ENCODE results near the gene POFUT1. TPM values are rescaled to one million over a fixed set of nuclear protein-coding genes. Genes with fewer than 3 reads are reported as not detected.
A peak's percentile ranks its signal among the peaks of the same experiment; 100 is the strongest.

The POFUT1 gene
- total RNA-seq, 1 experiment from 2014 or later, result 41.9 TPM

DNA sequence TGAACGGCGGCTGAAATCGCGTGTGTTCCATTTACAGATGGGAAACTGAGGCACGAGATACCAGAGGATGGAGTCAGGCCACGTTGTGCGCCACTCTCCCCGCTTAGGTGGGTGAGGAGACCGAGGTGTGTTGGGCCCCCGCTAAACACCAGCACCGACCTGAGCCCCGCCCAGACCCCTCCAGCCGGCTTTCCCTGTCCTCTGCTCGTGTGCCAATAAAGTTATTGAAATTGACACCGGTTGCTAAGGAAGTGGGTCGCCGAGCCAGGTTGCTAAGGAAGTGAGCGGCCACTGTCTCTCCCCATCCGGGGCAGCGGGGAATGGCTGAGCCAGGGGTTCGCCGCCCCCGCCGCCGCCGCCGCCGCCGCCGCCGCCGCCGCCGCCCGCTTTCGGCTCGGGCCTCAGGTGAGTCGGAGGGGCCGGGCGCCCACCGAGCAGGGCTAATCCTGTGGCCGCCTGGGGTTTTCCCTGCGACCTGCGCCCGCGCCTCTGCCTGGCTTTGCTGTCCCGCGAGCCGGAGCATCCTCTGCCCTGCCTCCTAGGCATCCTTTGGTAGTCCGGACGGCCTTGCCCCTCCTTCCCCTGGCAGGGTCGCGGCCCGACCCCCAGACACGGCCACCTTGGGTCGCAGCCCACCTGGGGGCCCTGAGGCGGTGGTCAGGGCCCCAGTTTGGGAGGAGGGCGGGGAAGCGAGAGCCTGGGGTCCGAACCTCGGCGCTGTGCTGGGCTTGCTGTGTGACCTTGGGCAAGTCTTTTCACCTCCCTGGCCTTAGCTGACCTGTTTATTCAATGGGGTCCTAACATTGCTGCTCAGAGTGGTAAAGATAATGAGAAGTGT lies 69.9 kb downstream of the POFUT1 start, which contains the start of gene KIF3B:
Gene KIF3B, plus strand, starts transcription at position 291 of the 838 bp plus-strand sequence. CDS start 32,127 bp downstream, outside the sequence.
- H3K4me3 ChIP-seq (ENCODE audit: low read length), result peak within 1 kb of the TSS; percentile 98
- ChIA-PET CTCF (no interaction called here), POLR2A (ENCODE audit: unreplicated experiment) (no interaction called here)
- H3K9ac ChIP-seq (ENCODE audit: low read length), result peak within 1 kb of the TSS; percentile 81
- BruUV-seq (replicated peaks), result no TSS peak
- no peaks in the 10 kb centered on the region for H3K9me2 ChIP-seq (replicated peaks; ENCODE audit: low read length)
- ATAC-seq (peak; percentile 97), DNase-seq (peak; percentile 88)
- H3K27me3 ChIP-seq (ENCODE audit: low read length), result no peaks in the 10 kb centered on the region
- no peaks in the 10 kb centered on the region for H3F3A ChIP-seq (ENCODE audit: low read length, unreplicated experiment)
- H3K4me2 ChIP-seq (ENCODE audit: low read length), result peak within 1 kb of the TSS; percentile 96
- no peaks in the 10 kb centered on the region for H3K9me3 ChIP-seq (ENCODE audit: low read length)
- H3K79me2 ChIP-seq (ENCODE audit: low read length), result peaks cover 29% of the 10 kb centered on the region
- H4K20me1 ChIP-seq (ENCODE audit: low read length), result no peaks in the 10 kb centered on the region
- intact Hi-C loops (cut with micrococcal nuclease), result no loop called here
- no peak within 1 kb of the TSS for H3K27ac ChIP-seq (ENCODE audit: low read length)
- H2AFZ ChIP-seq (ENCODE audit: low read length), result peak within 1 kb of the TSS; percentile 100
- 0 out of 2 replicates have a peak, but pooled peaks cover 5% of the 10 kb centered on the region for H3K36me3 ChIP-seq (ENCODE audit: low read depth, low read length)
- H3K4me1 ChIP-seq (ENCODE audit: insufficient read depth, low read length), result peaks cover 9% of the 10 kb centered on the region
- TF ChIP-seq, protein P1, sequence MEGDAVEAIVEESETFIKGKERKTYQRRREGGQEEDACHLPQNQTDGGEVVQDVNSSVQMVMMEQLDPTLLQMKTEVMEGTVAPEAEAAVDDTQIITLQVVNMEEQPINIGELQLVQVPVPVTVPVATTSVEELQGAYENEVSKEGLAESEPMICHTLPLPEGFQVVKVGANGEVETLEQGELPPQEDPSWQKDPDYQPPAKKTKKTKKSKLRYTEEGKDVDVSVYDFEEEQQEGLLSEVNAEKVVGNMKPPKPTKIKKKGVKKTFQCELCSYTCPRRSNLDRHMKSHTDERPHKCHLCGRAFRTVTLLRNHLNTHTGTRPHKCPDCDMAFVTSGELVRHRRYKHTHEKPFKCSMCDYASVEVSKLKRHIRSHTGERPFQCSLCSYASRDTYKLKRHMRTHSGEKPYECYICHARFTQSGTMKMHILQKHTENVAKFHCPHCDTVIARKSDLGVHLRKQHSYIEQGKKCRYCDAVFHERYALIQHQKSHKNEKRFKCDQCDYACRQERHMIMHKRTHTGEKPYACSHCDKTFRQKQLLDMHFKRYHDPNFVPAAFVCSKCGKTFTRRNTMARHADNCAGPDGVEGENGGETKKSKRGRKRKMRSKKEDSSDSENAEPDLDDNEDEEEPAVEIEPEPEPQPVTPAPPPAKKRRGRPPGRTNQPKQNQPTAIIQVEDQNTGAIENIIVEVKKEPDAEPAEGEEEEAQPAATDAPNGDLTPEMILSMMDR (conservative IDR thresholded peaks at IDR 0.05; ENCODE audit: low read depth, low read length), result no peak
- TF ChIP-seq EZH2phosphoT487 (IDR thresholded peaks at IDR 0.05; ENCODE audit: borderline replicate concordance, low read length) (no peak), EZH2 (IDR thresholded peaks at IDR 0.05; ENCODE audit: low read length, unreplicated experiment) (no peak)

DNA sequence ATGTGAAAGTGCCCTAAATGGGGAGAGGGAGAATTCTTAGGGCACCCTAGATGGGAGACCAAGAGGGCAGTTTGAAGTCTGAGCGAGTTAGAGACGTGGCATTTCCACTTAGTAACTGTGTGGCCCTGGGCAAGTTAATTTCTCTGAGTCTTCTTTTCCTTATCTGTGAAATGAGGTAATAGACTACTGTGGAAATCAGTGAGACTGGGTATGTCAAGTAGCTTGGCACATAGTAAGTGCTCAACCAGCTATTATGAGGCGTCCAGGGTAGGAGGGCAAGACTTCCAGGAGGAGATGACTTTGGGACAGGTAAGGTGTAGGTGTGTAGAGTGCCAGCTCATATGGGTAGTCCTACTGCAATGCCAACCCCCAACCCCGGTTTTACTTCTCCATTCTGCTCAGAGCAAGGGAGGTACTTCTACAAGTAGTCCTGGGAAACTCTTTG lies 70.5 kb downstream of the POFUT1 start:
- Histone ChIP-seq H3K27ac (ENCODE audit: low read length) (no peak overlapping the region), H3K4me2 (ENCODE audit: low read length) (peak overlapping the region; percentile 96), H3K4me3 (ENCODE audit: low read length) (peak overlapping the region; percentile 98), H3K79me2 (ENCODE audit: low read length) (peaks cover 33% of the 10 kb centered on the region), H3K4me1 (ENCODE audit: insufficient read depth, low read length) (peaks cover 9% of the 10 kb centered on the region), H4K20me1 (ENCODE audit: low read length) (no peaks in the 10 kb centered on the region), H2AFZ (ENCODE audit: low read length) (peak overlapping the region; percentile 100), H3K9ac (ENCODE audit: low read length) (peak overlapping the region; percentile 81), H3K9me2 (replicated peaks; ENCODE audit: low read length) (no peaks in the 10 kb centered on the region), H3K27me3 (ENCODE audit: low read length) (no peaks in the 10 kb centered on the region), H3K36me3 (ENCODE audit: low read depth, low read length) (0 out of 2 replicates have a peak, but pooled peaks cover 5% of the 10 kb centered on the region), H3F3A (ENCODE audit: low read length, unreplicated experiment) (no peaks in the 10 kb centered on the region), H3K9me3 (ENCODE audit: low read length) (no peaks in the 10 kb centered on the region)
- peak; percentile 10; the same call in 1 of the 2 replicates for ATAC-seq
- TF ChIP-seq EZH2phosphoT487 (IDR thresholded peaks at IDR 0.05; ENCODE audit: borderline replicate concordance, low read length) (no peak), EZH2 (IDR thresholded peaks at IDR 0.05; ENCODE audit: low read length, unreplicated experiment) (no peak)
- TF ChIP-seq, protein P1 (conservative IDR thresholded peaks at IDR 0.05; ENCODE audit: low read depth, low read length), result no peak
- TSS peak; percentile 61 for BruUV-seq (replicated peaks)
- intact Hi-C loops (cut with micrococcal nuclease), result no loop called here
- no peak for DNase-seq
- ChIA-PET CTCF (no interaction called here), POLR2A (ENCODE audit: unreplicated experiment) (no interaction called here)

DNA sequence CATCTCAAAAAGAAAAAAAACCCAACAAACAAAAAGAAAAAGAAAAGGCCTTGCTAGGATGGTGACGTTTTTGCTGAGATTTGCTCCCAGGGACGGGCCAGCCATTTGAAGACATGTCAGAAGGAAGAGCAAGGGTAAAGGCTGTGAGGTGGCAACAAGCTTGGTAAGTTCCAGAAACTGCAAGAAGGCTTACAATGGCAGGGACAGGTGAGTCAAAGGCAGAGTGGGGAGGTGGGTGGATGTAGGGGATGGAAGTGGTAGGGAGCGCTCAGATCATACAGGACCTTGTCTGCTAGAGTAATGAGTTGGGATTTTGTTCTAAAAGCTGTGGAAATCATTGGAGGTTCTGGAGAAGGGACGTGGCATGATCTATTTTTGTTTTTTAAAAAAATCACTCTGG lies 74.0 kb downstream of the POFUT1 start:
- 0 out of 2 replicates have a peak, but pooled peaks cover 5% of the 10 kb centered on the region for H3K36me3 ChIP-seq (ENCODE audit: low read depth, low read length)
- peaks cover 23% of the 10 kb centered on the region for H3K4me1 ChIP-seq (ENCODE audit: insufficient read depth, low read length)
- intact Hi-C loops (cut with micrococcal nuclease), result no loop called here
- BruUV-seq (replicated peaks), result no TSS peak
- no peak overlapping the region for H2AFZ ChIP-seq (ENCODE audit: low read length)
- no peak for DNase-seq
- no peak for TF ChIP-seq EZH2phosphoT487 (IDR thresholded peaks at IDR 0.05; ENCODE audit: borderline replicate concordance, low read length)
- TF ChIP-seq EZH2 (IDR thresholded peaks at IDR 0.05; ENCODE audit: low read length, unreplicated experiment), result no peak
- TF ChIP-seq, protein P1 (conservative IDR thresholded peaks at IDR 0.05; ENCODE audit: low read depth, low read length), result no peak
- H3K9me3 ChIP-seq (ENCODE audit: low read length), result no peaks in the 10 kb centered on the region
- no peak overlapping the region for H3K4me2 ChIP-seq (ENCODE audit: low read length)
- ChIA-PET CTCF (no interaction called here), POLR2A (ENCODE audit: unreplicated experiment) (no interaction called here)
- no peak overlapping the region for H3K27ac ChIP-seq (ENCODE audit: low read length)
- H3K79me2 ChIP-seq (ENCODE audit: low read length), result peaks cover 35% of the 10 kb centered on the region
- no peak for ATAC-seq
- H3K4me3 ChIP-seq (ENCODE audit: low read length), result no peak overlapping the region
- no peak overlapping the region for H3K9ac ChIP-seq (ENCODE audit: low read length)
- no peaks in the 10 kb centered on the region for H3K27me3 ChIP-seq (ENCODE audit: low read length)
- no peaks in the 10 kb centered on the region for H4K20me1 ChIP-seq (ENCODE audit: low read length)
- H3K9me2 ChIP-seq (replicated peaks; ENCODE audit: low read length), result no peaks in the 10 kb centered on the region
- H3F3A ChIP-seq (ENCODE audit: low read length, unreplicated experiment), result peaks cover 7% of the 10 kb centered on the region
